GOT3 (cell line): ENCODE results near the gene ALOX5AP.

Experiments used
- DNase-seq: peaks from one replicate; lab custom pipeline; 2025; ENCODE audit warnings: mixed read lengths; lab: John Stamatoyannopoulos, UW

Gene ALOX5AP

DNA sequence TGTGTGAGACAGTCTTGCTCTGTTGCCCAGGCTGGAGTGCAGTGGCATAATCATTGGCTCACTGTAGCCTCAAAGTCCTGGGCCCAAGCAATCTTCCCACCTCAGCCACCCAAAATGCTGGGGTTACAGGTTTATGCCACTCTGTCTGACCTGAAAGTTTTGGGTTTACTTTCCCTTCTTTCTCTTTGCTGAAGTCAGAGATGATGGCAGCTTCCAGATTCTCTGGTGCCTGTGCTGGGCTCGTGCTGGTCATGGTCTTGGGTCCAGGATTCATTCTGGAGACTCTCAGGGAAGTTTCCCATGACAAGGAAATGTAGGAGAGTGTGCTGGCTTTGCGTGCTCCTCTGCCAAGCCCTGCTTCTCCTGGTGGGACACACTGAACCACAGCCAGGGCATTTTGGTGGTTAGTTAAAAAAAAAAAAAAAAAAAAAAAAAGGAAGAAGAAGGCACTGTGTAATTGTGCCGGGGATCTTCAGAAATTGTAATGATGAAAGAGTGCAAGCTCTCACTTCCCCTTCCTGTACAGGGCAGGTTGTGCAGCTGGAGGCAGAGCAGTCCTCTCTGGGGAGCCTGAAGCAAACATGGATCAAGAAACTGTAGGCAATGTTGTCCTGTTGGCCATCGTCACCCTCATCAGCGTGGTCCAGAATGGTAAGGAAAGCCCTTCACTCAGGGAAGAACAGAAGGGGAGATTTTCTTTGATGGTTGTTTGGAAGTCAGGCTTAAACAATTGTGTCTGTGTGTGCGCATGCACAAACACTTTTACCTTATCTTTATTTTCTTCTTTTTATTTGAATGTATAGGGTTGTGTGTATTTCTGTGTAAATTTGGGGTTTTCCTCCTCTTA lies at the start of gene ALOX5AP:
ALOX5AP (plus strand) TSS at position 519 of the 847 bp plus-strand sequence; CDS start at position 582, 63 bp downstream.
- DNase-seq, result no peak

DNA sequence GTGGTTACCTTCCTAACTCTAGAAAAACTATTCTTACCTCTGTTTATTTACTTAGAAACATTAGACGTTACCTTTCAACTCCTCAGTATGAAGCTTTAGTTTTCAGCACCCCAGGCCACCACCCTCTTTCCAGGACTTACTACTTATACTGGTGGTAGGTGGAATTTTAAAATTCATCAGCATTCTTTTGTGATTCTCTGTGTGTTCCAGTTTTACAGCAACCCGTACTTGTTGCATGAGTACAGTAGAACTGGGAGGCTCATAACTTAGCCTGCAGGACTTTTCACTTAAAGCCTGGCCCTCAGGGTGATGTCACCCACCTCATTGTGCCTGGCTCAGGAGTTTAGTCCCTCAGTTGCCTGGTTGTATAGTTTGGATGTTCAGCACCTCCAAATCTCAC lies 49.4 kb upstream of the ALOX5AP start:
- DNase-seq, result no peak

DNA sequence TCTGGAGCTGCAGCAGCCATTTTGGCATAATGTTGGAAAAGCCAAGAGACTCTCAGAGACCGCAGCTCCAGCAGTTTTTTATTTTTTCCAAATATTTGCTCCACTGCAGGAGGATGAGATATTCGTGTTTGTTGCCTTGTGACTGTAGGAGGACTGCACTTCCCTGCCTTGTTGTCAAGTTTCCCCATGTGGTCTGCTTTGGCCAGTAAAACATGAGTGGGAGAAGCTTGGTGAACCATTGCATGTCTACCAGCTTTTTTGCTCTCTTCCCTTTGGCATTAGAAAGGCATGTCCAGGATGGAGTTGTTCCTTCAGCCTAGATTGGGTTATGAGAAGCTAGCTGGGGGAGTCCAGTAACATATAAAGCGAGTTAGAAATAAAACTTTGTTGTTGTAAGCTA lies 47.7 kb upstream of the ALOX5AP start:
- DNase-seq, result no peak

DNA sequence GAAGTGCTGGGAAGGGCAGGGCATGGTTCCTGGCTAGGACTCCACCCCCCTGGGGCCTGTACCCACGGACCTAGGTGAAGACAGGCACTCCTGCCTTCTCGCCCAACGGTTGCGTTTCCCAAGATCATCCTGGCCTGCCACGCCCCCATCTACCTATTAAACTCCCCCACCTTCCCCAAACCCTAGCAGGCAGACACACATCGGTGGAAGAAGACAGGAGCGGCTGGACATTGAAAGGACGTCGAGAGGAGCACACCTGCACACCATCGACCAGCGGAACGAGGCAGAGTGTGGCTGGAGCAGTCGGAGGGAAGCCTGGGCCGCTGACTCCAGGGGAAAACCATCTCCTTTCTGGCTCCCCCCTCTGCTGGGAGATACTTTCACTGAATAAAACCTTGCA lies 45.6 kb upstream of the ALOX5AP start:
- DNase-seq, result no peak

DNA sequence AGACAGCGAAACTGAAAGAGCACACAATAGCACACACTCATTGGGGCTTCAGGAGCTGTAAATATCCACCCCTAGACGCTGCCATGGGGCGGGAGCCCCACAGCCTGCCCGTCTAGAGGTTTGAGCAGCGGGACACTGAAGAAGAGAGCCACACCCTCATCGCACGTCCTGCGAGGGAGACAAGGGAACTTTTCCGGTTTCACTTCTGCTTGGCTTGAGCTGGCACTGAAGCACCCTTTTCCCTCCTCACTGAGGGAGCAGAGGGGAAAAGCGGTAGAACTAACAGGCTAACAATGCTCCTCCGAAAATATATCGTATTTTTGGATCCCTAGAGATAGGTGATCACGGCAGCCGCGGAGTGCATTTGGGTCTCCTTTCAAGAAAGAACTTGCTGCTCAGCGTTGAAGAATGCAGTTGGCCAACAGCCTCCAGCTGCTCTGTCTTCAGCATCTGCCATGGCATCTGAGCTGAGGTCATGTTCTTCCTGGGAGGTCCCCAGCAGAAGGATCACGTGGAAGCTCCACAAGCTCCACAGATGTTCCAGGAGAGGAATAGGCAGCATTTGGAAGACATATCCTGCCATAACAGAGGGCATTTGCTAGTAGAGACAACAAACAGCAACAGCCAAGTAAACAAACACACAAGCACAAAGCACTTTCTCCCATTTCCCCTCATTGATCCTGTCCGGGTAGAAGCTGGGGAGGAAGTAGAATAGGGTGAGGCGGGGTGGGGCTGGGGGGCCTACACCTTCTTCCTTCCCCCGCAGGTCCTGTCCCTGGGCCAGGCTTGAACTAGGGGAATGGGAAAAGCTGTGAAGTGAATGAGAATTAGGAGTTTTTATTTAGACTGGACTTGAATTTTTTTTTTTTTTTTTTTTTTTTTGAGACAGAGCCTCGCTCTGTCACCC lies 44.8 kb upstream of the ALOX5AP start:
- DNase-seq, result peak; percentile 41

DNA sequence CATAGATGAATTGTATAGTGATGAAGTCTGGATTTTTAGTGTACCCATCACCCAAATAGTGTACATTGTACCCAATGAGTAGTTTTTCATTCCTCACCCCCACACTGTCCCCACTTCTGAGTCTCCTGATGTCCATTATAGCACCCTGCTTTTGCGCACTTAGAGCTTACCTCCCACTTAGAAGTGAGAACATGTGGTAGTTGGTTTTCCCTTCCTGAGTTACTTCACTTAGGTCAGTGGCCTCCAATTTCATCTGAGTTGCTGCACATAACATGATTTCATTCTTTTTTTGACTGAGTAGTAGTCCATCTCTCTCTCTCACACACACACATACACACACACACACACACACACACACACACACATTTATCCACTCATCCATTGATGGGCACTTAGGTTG lies 43.2 kb upstream of the ALOX5AP start:
- no peak for DNase-seq

DNA sequence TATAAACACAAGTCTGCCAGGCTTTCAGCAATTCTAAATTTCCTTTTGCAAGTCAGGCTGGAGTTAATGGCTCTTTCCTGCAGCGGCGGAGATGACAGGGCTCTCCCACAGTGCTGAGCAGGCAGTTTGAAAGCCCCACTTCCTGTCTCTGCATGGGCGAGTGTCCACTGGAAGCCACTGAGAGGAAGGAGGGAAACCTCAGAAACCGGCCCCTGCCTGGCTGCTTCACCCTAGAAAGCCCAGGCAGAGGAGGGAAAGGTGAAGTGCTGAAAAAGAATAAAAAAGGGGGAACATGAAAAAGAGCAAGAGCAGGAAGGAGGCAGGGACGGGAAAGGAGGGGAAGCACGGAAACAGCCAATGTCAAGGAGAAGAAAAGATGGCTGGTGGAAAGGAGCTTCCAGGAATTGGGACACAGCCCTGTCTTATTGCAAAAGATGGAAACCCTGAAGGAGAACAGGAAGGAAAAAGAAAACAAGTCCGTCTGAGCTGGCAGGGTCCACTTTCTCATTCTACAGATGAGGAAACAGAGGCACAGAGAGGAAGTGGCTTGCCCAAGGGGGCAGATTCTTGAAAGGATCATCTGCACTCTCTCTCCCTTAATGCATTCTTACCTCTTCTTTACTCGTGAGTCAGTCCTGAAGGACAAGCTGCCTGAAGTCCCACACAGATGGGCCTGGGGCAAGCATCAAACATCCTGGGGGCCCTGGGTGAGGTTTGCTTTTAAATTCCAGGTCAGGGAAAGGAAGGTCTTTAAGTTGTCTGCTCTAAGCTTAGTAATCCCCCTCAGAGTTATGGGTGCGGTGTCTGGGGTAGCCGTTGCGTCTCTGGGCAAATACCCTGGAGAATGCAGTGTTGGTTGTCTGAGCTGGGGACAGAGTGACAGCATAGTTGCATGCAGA lies 38.8 kb upstream of the ALOX5AP start:
- DNase-seq, result no peak

DNA sequence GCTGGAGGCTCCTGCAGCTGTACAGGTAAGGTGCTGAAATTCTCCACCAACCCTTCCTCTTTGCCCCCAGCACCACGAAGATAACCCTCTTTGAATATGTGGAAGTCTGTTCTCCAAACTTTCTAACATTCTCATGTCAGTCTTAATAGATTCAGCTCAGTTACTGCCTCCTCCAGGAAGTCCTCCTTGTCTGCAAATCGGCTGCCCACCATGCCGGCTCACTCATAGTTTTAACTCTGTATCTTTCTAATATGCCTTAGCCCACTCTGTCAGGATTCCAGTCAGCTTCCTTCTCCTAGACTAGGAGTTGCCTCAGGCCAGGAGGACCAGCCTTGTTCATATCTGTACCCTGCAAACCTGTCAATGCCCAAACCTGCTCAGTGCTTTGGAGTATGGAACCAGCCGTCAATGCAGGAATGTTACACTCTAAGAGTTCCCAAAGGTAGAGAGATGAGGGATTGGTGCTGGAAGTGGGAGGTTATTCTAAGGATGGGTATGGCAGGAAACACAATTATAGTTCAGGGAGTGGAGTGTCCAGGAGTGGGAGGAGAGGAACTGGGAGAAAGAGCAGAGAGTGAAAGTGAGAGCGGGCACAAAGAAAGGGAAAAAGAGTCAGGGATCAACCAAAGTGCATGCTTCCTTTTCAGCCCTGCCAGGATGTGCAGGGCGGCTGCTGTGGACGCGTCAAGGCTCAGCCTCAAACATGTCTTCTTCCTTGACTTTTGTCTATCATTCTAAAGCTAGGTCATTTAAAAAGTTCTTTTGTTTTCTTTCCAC lies 38.0 kb upstream of the ALOX5AP start:
- DNase-seq, result no peak

DNA sequence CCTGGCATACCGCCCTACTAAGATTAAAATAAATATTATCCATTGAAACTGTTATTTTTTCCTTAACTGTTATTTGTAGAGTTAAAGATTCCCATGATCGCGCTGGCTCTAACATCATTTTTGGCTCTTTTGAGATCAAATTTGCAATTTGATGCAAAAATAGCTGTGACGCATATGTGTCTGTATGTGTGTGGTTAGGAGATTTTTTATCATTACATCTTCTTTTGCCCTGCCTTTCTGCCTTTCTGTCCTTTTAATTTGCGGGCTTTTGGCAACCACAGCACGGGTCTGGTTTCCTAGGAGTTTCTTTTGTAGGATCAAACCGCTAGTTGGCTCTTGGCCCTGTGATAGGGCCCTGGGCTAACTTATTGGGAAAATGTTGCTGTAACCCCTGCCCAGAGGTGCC lies 37.3 kb upstream of the ALOX5AP start:
- no peak for DNase-seq

DNA sequence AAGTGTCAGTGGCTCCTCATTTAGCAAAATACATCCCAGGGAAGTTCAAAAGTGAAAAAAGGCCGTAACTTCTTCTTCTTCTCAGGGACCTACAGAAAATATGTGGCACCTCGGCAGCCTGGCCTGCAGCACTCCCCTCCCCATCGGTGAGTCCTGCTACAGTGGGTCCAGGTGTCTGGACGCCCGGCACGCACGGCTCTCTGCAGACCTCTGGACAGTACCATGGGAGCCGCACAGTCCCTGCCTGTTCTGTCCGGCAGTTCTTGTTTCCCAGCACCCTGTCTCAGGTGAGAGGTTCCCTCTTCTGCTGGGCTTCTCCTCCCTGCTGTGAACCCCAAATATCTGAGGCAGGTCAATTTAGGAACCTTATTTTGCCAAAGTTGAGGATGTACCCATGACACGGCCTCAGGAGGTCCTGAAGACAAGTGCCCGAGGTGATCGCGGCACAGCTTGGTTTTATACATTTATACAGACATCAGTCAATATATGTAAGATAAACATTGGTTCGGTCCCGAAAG lies 36.8 kb upstream of the ALOX5AP start:
- no peak for DNase-seq

DNA sequence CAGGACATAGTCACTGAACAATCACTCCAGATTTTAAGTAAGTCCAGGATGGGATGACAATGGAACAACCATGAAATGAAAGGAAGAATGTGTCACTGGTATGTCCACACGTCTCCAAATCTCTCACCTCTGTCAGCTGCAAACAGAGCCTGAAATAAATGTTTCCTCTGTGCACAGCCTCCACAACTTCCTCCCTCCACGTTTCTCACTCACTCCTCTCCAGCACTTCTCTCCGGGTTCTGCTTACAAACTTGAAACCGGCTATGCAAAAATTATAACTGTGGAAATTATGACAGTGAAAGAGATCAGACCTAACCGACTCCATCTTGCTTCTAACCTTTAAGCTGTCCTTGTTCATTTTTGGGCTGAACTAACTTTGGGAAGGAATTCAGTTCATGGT lies 35.0 kb upstream of the ALOX5AP start:
- DNase-seq, result no peak

DNA sequence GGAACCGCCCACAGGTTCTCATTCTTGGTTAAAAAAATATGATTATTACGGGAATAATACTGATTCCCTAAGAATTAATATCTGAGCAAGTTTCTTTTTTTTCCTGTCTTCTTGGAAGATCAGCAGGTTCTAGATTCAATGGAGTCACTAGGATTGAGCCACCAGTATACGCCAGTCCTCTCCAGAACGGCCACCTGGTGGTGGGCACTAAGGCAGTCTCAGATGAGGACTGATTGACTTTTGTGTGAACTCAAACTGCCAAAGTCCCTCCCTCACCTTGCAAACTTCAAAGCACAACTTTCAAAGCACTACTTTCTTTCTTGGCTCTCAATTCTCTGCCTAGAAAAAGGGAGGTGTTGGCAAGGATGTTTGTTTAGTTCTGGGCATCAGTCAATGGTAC lies 33.3 kb upstream of the ALOX5AP start:
- no peak for DNase-seq

DNA sequence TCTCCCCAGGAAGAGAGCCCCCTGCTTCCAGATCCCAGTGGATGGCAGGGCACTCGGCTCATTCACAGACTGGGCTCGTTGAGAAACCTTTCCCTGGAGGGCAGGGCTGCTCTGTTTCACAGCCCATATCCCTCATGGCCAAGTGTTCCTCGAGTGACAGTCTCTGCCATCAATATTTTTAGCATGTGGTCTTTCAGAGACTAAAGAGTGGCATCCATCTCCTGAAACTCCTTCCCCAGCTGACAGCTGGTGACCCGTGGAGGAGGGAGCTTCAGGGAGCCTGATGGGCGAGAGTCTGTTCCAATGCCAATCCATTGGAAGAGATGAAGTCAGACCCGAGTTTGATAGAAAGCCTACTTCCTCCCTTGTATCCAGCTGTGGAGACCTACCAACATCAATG lies 30.7 kb upstream of the ALOX5AP start:
- no peak for DNase-seq

DNA sequence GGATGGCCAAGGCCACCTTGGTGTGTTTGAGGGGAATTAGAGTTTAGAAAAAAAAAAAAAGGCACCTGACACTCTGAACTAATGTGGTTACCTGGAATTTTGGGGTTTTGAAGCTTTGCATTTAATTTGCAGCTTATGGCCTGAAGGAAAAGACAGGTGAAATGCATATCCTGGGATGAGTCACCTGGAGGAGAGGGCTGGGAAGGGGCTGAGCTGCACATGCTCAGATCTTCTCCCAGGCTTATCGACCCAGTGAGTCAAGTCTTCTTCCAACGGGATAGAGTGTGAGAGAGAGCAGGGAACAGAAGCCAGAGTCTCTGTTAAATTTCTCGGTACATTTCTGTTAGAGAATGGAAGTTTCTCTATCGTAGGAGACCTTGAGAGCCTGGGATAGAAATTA lies 29.7 kb upstream of the ALOX5AP start:
- DNase-seq, result no peak

DNA sequence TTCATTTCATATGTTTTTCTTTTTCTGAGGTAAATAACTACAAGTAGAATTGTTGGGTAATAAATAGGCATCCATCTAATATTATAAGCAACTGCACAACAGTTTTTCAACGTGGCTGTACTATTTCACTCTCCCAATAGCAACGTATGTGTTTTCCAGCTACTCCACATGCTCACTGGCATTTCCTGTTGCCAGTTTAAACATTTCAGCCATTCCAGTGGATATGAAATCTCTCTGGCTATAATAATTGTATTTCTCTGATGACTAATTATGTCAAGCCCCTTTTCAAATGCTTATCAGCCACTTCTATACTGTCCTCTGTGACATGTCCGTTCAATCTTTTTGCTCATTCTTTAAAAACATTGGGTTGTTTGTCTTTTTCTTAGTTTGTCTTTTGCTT lies 26.8 kb upstream of the ALOX5AP start:
- DNase-seq, result no peak

DNA sequence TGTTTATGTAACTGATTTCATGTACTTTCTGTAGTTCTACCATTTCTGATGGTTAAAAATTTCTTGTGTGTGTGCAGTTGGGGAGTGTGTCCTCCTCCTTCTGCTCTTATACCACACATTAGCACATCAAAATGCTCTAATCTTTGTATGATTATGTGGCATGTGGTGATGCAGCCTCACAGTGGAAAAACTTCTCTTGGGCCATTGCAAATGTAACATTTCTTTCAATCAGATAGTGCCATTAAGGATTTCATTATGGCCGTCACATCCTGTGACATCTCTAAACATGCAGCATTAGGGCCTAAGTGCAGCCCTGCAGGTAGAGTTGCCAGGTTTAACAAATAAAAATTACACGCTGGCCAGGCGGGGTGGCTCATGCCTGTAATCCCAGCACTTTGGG lies 24.9 kb upstream of the ALOX5AP start:
- DNase-seq, result no peak

DNA sequence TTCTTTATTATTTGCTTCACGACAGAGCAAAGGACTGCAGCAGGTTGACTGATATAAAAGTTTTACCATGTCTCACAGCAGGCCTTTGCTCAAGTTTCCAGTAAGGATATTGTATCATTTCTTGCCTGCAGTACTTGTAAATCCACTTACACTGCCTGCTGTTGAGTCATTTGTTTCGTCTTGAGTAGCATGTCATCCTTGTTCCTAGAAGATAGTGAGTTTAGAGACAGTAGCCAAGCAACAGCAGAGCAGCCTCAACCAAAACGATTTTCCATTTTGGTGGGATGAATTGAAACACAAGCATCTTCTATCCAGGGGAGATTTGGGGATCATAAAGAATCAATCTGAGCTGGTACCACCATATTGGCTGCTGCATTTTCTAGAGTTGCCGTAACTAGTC lies 24.0 kb upstream of the ALOX5AP start:
- DNase-seq, result no peak

DNA sequence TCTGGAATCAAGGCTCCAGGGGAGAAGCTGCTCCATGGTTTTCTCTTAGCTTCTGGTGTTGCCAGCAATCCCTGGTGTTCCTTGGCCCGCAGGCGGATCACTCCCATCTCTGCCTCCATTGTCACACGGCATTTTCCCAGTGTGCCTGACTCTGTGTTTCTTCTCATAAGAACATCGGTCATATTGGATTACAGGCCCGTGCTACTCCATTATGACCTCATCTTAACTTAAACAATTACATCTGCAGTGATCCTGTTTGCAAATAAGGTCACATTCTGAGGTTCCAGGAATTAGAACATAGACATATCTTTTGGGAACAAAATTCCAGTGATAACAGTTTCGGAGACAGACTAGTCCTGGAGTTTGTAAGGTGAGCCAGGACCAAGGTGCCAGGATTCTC lies 23.5 kb upstream of the ALOX5AP start:
- no peak for DNase-seq

DNA sequence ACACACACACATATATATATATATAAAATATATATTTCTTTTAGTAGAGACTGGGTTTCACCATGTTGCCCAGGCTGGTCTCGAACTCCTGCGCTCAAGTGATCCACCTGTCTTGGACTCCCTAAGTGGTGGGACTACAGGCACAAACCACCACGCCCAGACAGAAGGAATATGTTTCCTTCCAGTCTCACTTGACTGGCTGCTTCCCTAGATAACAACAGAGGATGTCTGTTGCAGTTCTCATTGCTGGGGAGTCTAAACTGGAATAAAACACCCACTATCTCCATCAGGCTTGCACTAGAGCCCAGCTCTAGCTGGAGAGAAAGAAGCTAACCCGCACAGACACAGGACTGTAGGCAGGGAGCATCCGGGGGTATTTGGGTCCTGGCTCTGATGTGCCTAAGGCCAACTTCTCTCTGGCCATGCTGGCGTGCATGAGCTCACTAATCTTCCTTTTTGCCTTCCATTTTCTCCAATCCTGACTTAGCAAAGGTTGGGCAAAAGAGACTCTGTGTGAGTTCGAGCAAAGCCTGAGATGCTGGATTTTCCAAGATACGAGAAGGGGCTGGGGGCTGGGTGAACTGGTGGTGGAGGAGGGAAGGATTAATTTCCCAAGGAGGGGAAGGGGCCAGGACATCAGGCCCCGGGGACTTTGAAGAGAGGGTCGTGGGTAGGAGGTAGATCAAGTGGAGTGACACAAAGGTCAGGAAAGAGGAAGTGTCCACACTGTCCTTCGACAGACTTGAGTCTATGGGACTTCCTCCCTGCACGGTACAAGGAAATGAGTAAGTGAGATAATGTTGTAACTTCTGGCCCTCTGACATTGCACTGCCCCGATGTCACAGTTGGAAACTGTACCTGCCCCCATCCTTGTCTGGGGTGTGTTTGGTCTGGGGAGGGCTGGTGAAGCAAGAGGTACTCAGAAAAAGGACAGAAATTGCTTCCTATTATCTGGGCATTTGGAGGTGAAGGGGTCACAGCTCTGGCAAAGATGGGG lies 22.5 kb upstream of the ALOX5AP start:
- DNase-seq, result no peak
